ENCODE measurements around the gene AP3D1.
A peak's percentile ranks its signal among the peaks of the same experiment; 100 is the strongest.

The AP3D1 gene

DNA sequence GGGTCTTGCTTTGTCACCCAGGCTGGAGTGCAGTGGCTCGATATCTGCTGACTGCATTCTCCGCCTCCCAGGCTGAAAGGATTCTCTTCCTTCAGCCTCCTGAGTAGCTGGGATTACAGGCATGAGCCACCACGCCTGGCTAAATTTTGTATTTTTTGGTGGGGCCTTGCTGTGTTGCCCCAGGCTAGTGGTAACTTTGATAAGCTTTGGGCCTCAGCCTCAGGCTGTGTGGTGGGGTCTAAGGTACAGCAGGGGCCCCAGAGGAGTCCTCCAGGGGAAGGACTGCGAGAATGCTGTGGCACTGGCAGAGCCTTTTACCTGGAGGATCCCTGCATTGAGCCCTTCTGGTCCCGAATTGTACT is 19.6 kb upstream of the AP3D1 start:
- peak overlapping the region in 1 of 2 donors; percentile 2 for H3K27ac Mint-ChIP-seq
- H3K9me3 Mint-ChIP-seq = no peaks in the 10 kb centered on the region
- H3K4me3 Mint-ChIP-seq = peak overlapping the region; percentile 56 to 75
- peaks cover 88% of the 10 kb centered on the region for H3K4me1 Mint-ChIP-seq
- H3K27me3 Mint-ChIP-seq = no peaks in the 10 kb centered on the region
- ATAC-seq (peak; percentile 60), DNase-seq (no peak)

DNA sequence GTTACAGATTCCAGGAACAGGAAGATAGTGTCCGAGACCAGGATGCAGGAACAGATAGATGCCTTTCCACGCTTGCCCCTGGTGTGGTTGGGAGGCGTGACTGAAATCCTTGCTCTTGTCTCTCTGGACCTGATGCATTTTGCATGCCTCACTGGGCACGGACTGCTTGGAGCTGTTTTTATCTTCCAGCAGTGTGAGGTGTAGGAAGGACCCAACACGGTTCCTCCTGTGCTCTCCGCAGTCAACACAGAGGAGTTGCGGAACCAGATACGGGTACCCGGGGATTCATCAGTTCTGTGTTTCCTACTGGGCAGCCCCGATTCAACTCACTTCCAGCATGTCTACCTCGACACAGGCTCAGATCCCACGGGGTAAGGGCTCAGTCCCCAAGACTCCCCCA is 18.9 kb upstream of the AP3D1 start:
- Mint-ChIP-seq H3K4me1 (peaks cover 91% of the 10 kb centered on the region), H3K27me3 (no peaks in the 10 kb centered on the region), H3K27ac (peak overlapping the region in 1 of 2 donors; percentile 59), H3K9me3 (no peaks in the 10 kb centered on the region), H3K4me3 (peak overlapping the region in 1 of 2 donors; percentile 75)
- ATAC-seq (no peak), DNase-seq (no peak)

DNA sequence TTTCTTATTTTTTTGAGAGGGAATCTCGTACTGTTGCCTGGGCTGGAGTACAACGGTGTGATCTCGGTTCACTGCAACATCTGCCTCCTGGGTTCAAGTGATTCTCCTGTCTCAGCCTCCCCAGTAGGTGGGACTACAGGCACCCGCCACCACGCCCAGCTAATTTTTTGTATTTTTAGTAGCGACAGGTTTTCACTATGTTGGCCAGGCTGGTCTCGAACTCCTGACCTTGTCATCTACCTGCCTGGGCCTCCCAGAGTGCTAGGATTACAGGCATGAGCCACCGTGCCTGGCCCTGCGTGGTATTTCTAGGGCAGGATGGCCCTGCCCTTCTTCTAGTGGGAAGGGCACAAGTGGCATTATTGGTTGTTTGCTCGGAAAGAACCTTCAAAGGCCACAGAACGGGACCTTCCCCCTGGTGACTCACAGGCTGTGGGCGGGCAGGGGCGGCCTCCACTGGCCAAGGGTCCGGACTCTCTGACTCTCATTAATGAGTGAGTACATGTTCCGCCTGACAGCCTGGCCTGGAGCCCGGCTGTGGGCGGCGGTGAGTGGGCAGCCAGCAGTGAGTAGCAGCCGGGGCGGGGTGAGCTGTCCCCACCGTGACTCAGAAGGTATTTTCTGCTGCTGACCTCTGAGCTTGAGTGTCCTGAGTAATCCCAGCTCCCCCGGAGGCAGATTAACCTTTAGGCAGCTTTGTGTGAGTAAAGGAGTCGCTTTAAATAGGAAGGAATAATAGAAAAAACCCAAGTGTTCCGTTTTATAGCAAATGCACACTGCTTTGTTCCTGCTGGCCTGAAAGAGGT is 17.5 kb upstream of the AP3D1 start:
- H3K4me3 Mint-ChIP-seq = peak overlapping the region; percentile 82 to 85
- H3K9me3 Mint-ChIP-seq = no peaks in the 10 kb centered on the region
- H3K27ac Mint-ChIP-seq = peak overlapping the region; percentile 61 to 91
- H3K27me3 Mint-ChIP-seq = no peaks in the 10 kb centered on the region
- peaks cover 85% of the 10 kb centered on the region for H3K4me1 Mint-ChIP-seq
- ATAC-seq = peak; percentile 68
- DNase-seq = peak; percentile 71 to 86

DNA sequence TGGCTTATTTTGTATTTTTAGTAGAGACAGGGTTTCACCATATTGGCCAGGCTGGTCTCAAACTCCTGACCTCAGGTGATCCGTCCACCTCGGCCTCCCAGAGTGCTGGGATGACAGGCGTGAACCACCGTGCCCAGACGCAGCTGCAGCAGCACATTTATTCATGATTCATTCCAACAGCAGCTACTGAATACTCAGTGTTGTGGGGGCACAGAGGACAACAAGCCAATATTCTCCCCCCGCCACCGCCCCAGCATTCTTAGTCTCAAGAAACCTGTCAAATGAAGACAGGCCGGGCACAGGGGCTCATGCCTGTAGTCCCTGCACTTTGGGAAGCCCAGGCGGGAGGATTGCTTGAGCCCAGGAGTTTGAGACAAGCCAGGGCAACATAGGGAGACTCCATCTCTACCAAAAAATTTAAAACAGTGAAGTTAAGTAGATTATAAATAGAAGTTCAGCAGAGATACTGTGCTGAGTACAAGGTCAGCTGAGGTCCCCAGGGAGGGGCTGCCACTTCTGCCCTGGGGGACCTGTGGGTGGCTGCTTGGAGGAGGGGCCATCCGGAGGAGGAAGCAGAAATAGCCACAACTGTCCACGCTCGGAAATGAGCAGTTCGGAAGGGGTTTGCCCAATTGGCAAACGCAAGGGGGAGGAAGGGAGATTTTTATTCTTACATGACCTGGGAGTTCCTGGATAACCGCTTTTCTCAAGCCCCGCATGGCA is 16.7 kb upstream of the AP3D1 start:
- no peak for DNase-seq
- Mint-ChIP-seq H3K4me3 (peak overlapping the region; percentile 82 to 85), H3K27ac (peak overlapping the region; percentile 61 to 91), H3K27me3 (no peaks in the 10 kb centered on the region), H3K4me1 (peaks cover 77% of the 10 kb centered on the region), H3K9me3 (no peaks in the 10 kb centered on the region)
- ATAC-seq = no peak

DNA sequence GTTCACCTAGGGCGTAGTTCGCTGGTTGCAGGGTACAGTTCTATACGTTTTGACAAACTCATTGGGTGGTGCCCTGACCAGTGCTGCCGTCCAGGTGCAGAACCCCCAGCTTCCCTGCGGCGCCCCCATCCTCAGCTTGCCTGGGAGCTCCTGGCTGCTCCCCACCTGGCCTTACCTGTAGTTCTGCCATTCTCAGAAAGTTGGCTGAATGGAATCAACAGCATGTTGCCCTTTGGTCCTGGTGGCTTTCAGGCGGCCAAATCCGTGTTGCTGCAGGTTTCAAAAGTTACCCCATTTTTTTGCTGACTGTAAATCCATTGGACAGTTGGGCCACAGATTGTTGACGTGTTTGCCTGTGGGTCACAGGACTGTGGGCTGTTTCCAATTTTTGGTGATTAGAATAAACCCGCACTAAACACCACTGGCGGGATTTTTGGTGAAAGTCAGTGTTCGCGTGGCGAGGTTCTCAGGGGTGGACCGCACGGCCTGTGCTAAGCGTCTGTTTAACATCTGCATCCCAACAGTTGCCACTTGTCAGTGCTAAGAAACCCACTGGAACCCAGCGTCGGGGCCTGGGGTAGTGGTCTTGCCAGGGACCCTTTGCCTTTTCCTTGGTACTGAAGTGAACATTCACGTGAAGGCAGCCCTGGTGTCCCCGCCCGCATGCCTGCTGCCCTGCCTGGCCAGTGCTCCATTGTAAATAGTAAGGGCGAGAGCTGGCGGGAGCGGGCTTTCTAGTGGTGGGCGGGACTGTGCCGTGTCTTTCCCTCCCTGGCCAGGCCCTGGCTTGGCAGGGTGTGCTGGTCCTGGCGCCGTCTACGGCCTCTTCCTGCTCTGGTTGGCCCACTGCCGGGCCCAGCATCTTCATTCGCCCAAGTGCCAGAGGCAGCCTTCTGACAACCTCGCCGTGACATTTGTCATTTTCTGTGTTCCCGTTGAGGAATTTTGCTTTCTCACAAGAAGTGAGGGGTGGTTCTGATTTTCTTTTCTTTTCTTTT is 15.7 kb upstream of the AP3D1 start:
- peak overlapping the region in 1 of 2 donors; percentile 61 for H3K27ac Mint-ChIP-seq
- DNase-seq = no peak
- H3K4me1 Mint-ChIP-seq = peaks cover 67% of the 10 kb centered on the region
- H3K4me3 Mint-ChIP-seq = peak overlapping the region; percentile 85 to 96
- H3K27me3 Mint-ChIP-seq = no peaks in the 10 kb centered on the region
- no peaks in the 10 kb centered on the region for H3K9me3 Mint-ChIP-seq
- ATAC-seq = no peak

DNA sequence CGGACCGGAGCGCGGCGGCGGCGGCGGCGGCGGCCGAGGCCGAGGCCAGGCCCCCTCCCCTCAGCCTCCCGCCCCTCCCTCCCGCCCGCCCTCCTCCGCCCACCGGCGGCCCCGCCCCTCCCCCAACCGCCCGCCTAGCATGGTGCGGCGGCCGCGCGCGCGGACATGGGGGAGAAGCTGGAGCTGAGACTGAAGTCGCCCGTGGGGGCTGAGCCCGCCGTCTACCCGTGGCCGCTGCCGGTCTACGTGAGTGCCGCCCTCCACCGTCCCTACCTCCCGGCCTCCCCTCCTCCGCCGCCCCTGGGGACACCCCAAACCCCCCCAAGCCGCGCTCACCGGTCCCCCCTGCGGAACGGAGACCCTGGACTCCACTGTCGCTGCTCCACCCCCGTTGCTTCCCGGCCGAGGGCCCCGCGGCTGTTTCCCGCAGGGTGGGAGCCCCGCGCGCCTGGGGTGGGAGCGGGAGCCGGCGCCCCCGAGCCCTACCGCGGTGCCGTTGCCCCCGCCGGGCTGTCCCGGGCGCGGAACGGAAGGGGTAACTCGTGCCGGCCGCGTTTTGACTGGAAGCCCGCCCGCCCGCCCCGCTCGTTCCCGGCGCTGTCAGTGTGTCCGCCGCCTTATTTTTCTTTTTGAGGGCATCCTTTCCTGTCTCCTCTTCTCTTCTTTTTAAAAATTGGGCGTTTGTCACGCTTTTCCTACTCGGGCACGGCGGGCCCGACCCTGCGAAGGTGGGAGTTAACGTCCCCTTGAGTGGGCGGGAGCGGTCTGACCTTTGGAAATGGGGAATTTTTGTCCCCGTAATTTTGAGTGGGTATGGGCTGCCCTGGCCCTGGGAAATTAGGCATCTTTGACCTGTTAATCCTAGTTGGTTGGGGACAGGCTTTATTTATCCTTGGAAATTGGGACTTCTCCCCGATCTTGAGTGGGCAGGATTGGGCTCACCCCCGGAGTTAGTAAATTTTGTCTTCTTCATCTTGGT is 12.9 kb upstream of the AP3D1 start:
- DNase-seq (no peak), ATAC-seq (peak; percentile 58)
- Mint-ChIP-seq H3K27me3 (no peaks in the 10 kb centered on the region), H3K4me3 (peak overlapping the region; percentile 96), H3K9me3 (no peaks in the 10 kb centered on the region), H3K4me1 (peaks cover 40% of the 10 kb centered on the region), H3K27ac (peak overlapping the region; percentile 93 to 94)

DNA sequence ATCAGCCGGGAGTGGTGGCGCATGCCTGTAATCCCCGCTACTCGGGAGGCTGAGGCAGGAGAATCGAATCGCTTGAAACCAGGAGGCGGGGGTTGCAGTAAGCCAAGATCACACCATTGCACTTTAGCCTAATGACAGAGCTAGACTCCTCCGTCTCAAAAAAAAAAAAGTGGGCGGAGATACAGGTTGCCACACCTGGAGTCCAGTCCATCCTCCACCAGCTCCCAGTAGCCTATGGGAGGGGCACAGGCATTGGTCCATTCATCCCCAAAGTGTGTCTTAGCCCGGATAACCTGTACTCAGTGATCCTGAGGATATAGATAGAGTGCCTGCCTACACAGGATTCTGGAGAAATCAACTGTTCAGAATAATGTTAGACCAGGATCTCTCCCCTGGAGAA is 9.0 kb upstream of the AP3D1 start:
- ATAC-seq (no peak), DNase-seq (no peak)
- no peak overlapping the region for H3K27ac Mint-ChIP-seq
- H3K4me1 Mint-ChIP-seq = peaks cover 10% of the 10 kb centered on the region
- no peaks in the 10 kb centered on the region for H3K27me3 Mint-ChIP-seq
- H3K9me3 Mint-ChIP-seq = no peaks in the 10 kb centered on the region
- H3K4me3 Mint-ChIP-seq = no peak overlapping the region

DNA sequence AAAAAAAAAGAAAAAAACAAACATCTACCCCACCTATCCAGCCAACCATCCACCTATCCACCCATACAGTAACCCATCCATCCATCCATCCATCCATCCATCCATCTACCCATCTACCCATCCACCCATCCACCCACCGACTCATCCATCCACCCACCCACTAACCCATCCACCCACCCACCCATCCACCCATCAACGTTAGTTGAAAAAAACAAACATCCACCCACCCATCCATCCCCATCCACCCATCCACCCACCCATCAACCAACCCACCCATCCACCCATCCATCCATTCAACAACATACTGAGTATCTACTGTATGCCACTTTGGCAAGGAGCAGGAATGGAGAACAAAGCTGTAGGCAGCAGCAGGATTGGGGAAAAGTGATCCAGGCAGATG is 6.1 kb upstream of the AP3D1 start:
- Mint-ChIP-seq H3K9me3 (no peaks in the 10 kb centered on the region), H3K4me3 (no peak overlapping the region), H3K27me3 (no peaks in the 10 kb centered on the region), H3K4me1 (peaks cover 10% of the 10 kb centered on the region), H3K27ac (no peak overlapping the region)
- ATAC-seq = no peak
- no peak for DNase-seq

DNA sequence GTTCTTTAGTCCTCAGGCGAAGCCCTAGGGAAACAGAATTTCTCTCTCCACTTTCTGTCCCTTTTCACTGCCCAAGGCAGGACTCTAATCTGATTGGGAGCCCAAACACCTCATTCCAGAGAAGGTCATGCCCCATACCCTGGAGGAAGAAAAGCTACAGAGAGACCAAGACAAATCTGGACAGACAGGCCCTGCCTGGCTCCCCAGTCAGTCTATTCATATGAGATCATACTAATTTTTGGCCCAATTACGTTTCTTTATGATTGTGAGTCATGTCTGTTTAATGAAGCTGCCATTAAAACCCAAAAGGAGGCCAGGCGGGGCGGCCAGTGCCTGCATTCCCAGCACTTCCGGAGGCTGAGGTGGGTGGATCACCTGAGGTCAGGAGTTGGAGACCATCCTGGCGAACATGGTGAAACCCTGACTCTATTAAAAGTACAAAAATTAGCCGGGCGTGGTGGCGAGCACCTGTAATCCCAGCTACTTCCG is 3.3 kb upstream of the AP3D1 start:
- no peak overlapping the region for H3K4me3 Mint-ChIP-seq
- no peak overlapping the region for H3K27ac Mint-ChIP-seq
- peaks cover 26% of the 10 kb centered on the region for H3K4me1 Mint-ChIP-seq
- DNase-seq (no peak), ATAC-seq (no peak)
- no peaks in the 10 kb centered on the region for H3K27me3 Mint-ChIP-seq
- no peaks in the 10 kb centered on the region for H3K9me3 Mint-ChIP-seq

DNA sequence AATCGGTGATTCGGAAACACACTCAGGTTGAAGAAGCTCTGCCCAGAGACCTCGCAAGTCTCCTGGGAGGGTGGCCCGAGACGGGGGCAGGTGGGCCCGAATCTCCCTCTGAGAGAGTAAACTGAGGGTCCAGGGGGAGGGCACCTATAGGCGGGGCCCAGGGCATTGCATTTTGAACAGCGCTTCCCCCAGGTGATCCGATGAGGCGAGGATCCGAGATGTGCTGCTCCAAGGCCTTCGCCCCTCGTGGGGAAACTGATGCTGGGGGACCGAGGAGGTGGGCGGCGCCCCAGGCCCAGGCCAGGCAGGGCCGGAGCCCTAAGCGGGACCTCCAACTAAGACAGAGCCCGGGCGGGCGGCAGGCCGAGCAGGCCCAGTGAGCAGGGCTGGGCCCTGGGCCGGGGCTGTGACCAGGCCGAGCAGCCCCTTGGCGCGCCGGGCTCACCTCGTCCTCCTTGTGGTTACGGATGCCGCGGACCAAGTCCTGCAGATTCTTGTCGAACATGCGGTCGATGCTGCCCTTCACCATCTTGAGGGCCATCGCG is 500 bp downstream of the AP3D1 start:
- Mint-ChIP-seq H3K27ac (peak overlapping the region; percentile 91 to 94), H3K9me3 (no peaks in the 10 kb centered on the region), H3K4me3 (peak overlapping the region; percentile 84 to 85), H3K4me1 (peaks cover 59% of the 10 kb centered on the region), H3K27me3 (no peaks in the 10 kb centered on the region)
- peak; percentile 10 for ATAC-seq
- peak in 1 of 2 donors; percentile 23 for DNase-seq

DNA sequence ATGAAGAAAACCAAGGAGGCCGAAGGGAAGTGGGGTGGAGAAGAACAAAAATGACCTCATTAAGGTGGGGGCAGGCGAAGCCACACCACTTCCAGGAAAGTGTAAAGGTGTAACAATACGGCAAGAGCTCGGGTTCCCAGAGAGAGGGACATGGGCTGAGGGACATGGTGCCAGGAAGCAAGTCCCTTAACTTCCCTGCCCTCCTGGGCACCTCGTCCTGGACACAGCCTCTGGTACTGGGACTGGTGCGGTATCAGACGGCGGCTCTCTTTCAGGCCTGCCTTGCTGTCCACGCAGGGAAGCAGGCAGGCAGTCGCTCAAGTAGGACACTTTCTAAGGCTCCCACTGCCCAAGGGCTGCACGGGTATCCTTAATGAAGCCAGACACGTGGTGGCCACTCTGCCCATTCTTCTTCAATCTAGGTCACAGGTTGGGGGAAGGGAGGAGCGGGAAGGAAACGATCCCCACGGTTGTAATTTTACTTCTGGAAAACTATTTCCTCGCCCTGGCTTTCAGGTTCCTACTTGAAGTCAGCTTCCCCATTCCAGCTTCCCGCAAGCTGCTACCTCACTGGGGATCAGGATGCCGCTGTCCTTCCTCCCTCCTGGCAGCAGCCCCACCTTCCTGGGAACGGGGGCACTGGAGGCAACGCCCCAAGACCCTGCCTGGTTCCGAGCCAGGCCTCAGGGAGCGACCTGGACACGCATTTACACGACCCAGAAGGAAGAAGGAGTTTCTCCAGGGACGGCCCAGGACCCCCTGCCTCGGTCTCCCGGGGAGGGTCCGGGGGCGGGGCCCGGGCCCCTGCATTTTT is 1.2 kb downstream of the AP3D1 start:
- Mint-ChIP-seq H3K4me1 (peaks cover 60% of the 10 kb centered on the region), H3K9me3 (no peaks in the 10 kb centered on the region), H3K27me3 (no peaks in the 10 kb centered on the region), H3K4me3 (peak overlapping the region; percentile 84 to 85), H3K27ac (peak overlapping the region; percentile 91 to 94)
- ATAC-seq = no peak
- DNase-seq = peak in 1 of 2 donors; percentile 40

DNA sequence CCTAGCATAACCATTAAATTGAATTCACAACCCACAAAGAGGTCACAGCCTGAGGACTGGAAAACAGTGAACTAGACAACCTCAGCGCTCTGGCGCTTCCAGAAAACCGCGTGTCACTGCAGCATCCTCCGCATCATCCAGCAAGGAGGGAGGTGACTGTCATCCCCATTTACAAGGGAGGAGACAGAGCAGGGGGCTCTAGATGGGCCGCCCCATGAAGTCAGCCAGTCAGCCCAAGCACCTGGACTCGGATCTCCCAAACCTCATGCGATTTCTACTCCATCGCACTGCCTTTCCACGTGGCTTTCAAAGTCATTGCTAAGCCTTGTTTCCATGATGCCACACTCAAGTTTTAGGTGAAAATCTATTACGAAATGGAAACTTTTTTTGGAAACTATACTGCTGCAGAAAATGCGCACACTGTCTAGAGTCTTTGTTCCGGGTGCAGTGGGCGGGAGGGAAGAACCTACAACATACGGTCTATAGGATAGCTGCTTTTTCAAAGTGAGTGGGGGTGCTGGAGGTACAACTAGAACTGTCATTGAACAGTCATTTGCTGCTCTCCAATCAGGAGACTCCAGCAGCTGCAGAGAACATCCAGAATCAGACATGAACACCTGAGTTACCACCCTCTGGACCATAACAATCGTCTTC is 2.8 kb downstream of the AP3D1 start:
- no peak for ATAC-seq
- H3K27ac Mint-ChIP-seq = no peak overlapping the region
- no peaks in the 10 kb centered on the region for H3K27me3 Mint-ChIP-seq
- peak overlapping the region; percentile 84 to 85 for H3K4me3 Mint-ChIP-seq
- no peak for DNase-seq
- peaks cover 76% of the 10 kb centered on the region for H3K4me1 Mint-ChIP-seq
- H3K9me3 Mint-ChIP-seq = no peaks in the 10 kb centered on the region

DNA sequence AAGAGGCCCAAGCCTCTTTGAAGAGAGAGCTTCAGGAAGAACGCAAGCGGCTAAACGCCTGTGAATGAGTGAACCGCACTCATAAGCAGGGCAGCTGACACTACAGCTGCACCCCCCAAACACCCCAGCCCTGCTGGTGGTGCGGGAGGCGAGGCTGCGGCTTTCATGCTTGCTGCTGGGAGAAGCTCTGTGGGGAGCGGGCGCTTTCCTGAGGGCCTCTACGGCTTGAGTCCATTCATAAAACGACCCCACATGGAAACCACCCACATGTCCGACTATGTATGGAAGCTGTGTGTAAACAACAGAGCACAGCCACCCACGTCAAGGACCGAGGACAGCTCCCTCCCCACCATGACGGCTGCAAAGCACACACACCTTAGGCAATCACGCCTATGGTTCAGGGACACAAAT is 5.5 kb downstream of the AP3D1 start:
- no peak overlapping the region for H3K27ac Mint-ChIP-seq
- H3K4me1 Mint-ChIP-seq = peaks cover 70% of the 10 kb centered on the region
- H3K27me3 Mint-ChIP-seq = no peaks in the 10 kb centered on the region
- peak overlapping the region; percentile 37 to 75 for H3K4me3 Mint-ChIP-seq
- ATAC-seq (peak; percentile 55), DNase-seq (no peak)
- H3K9me3 Mint-ChIP-seq = no peaks in the 10 kb centered on the region

Measured in stimulated activated naive CD8-positive, alpha-beta T cell treated with anti-CD3 and anti-CD28 coated beads, Interleukin-15, amount 100 ng/mL, for 72 hours (primary cell).